Trophoblast cell (in vitro differentiated cells and primary cell): ENCODE data around the gene ARHGEF16.

Experiments
- DNase-seq, 2 donors: peaks; one replicate each; pipeline ENCODE4 v3.0.0-alpha.2; 2016
- H2AFZ ChIP-seq: 2 replicates; pipeline ENCODE4 v1.6.1; 2013; ENCODE audit warnings: low read length, moderate library complexity, mild to moderate bottlenecking; ENCODE audit not compliant: insufficient read depth, poor library complexity
- H2AK5ac ChIP-seq: 2 replicates; pipeline ENCODE4 v1.6.1; 2013; ENCODE audit warnings: mild to moderate bottlenecking, low read length
- H2BK120ac ChIP-seq: 2 replicates; pipeline ENCODE4 v1.6.1; 2013; ENCODE audit warnings: low read length, mild to moderate bottlenecking, moderate library complexity; ENCODE audit not compliant: insufficient read depth, poor library complexity
- H2BK12ac ChIP-seq: 2 replicates; pipeline ENCODE4 v1.6.1; 2013; ENCODE audit warnings: mild to moderate bottlenecking, low read length, moderate library complexity
- H2BK5ac ChIP-seq: 2 replicates; pipeline ENCODE4 v1.6.1; 2013; ENCODE audit warnings: low read length, low read depth, moderate library complexity, mild to moderate bottlenecking; ENCODE audit not compliant: poor library complexity
- H3K14ac ChIP-seq: 2 replicates; pipeline ENCODE4 v1.6.1; 2013; ENCODE audit warnings: mild to moderate bottlenecking, low read length
- H3K18ac ChIP-seq: 2 replicates; pipeline ENCODE4 v1.6.1; 2013; ENCODE audit warnings: mild to moderate bottlenecking, low read length
- H3K23ac ChIP-seq: 2 replicates; pipeline ENCODE4 v1.6.1; 2013; ENCODE audit warnings: low read length
- H3K27ac ChIP-seq: 2 replicates; pipeline ENCODE4 v1.5.1; 2013; ENCODE audit warnings: low read depth, mild to moderate bottlenecking, inconsistent platforms, low read length, moderate library complexity
- H3K27me3 ChIP-seq: 2 replicates; pipeline ENCODE4 v1.6.1; 2013; ENCODE audit warnings: inconsistent platforms, mild to moderate bottlenecking, low read length, moderate library complexity; ENCODE audit not compliant: insufficient read depth
- H3K36me3 ChIP-seq, 2 experiments: 1 replicate in 1 of 2; 2 replicates in 1 of 2; pipeline ENCODE4 v1.6.1; 2013; ENCODE audit warnings: low read length in 2 of 2, mild to moderate bottlenecking in 2 of 2, moderate library complexity in 1 of 2; ENCODE audit not compliant: insufficient read depth in 2 of 2, control insufficient read depth in 1 of 2
- H3K4ac ChIP-seq: 2 replicates; pipeline ENCODE4 v1.6.1; 2013; ENCODE audit warnings: low read depth, mild to moderate bottlenecking, low read length, moderate library complexity
- H3K4me1 ChIP-seq, 2 experiments: 1 replicate in 1 of 2; 2 replicates in 1 of 2; pipeline ENCODE4 v1.6.1; 2013; ENCODE audit warnings: low read length in 2 of 2, mild to moderate bottlenecking in 2 of 2, moderate library complexity in 1 of 2; ENCODE audit not compliant: insufficient read depth in 2 of 2, control insufficient read depth in 1 of 2
- H3K4me2 ChIP-seq: 2 replicates; pipeline ENCODE4 v1.6.1; 2013; ENCODE audit warnings: inconsistent platforms, mild to moderate bottlenecking, low read length, moderate library complexity
- H3K4me3 ChIP-seq: 2 replicates; pipeline ENCODE4 v1.5.1; 2013; ENCODE audit warnings: mild to moderate bottlenecking, low read depth, low read length, inconsistent platforms
- H3K79me1 ChIP-seq: one replicate; pipeline ENCODE4 v1.6.1; 2013; ENCODE audit warnings: low read length
- H3K79me2 ChIP-seq: 2 replicates; pipeline ENCODE4 v1.6.1; 2013; ENCODE audit warnings: low read length, mild to moderate bottlenecking; ENCODE audit not compliant: control insufficient read depth, insufficient read depth, poor library complexity
- H3K9ac ChIP-seq: 2 replicates; pipeline ENCODE4 v1.6.1; 2013; ENCODE audit warnings: mild to moderate bottlenecking, low read length
- H3K9me3 ChIP-seq: 2 replicates; pipeline ENCODE4 v1.6.1; 2013; ENCODE audit warnings: low read depth, mild to moderate bottlenecking, control low read depth, inconsistent platforms, low read length; ENCODE audit not compliant: insufficient read depth
- H4K12ac ChIP-seq: 2 replicates; pipeline ENCODE4 v1.6.1; 2013; ENCODE audit warnings: low read depth, mild to moderate bottlenecking, low read length, moderate library complexity
- H4K8ac ChIP-seq: 2 replicates; pipeline ENCODE4 v1.6.1; 2013; ENCODE audit warnings: low read depth, mild to moderate bottlenecking, low read length, moderate library complexity
- H4K91ac ChIP-seq: one replicate; pipeline ENCODE4 v1.6.1; 2013; ENCODE audit warnings: low read depth, mild to moderate bottlenecking, low read length, moderate library complexity
- WGBS: extraction: QIAGEN DNeasy Blood & Tissue Kit; methylation state at CpG from one replicate; pipeline ENCODE4 v1.1.7; 2013; ENCODE audit warnings: missing lambda C conversion rate; ENCODE audit not compliant: insufficient read length, insufficient coverage; ENCODE audit errors: extremely low coverage; 5-methylcytosine and 5-hydroxymethylcytosine counted together

ARHGEF16 gene

GRCh38 chr1:3433596-3434320, 20.7 kb upstream of the ARHGEF16 start:
- Histone ChIP-seq H3K9me3 (no peaks in the 10 kb centered on the region), H3K4ac (no peak overlapping the region), H2BK120ac (no peak overlapping the region), H2AK5ac (no peak overlapping the region), H2BK12ac (no peak overlapping the region), H3K4me3 (no peak overlapping the region), H3K18ac (no peak overlapping the region), H3K79me2 (no peaks in the 10 kb centered on the region), H3K27ac (no peak overlapping the region), H2AFZ (no peak overlapping the region), H2BK5ac (no peak overlapping the region), H3K79me1 (no peaks in the 10 kb centered on the region), H3K23ac (no peak overlapping the region), H3K14ac (no peak overlapping the region), H3K36me3 (no peaks in the 10 kb centered on the region), H3K27me3 (no peaks in the 10 kb centered on the region), H3K4me2 (no peak overlapping the region), H4K91ac (no peak overlapping the region), H3K4me1 (no peaks in the 10 kb centered on the region), H3K9ac (no peak overlapping the region), H4K8ac (no peak overlapping the region), H4K12ac (no peak overlapping the region)
- WGBS, result no CpG with 5 or more reads among the region's 31 CpGs
- no peak for DNase-seq

GRCh38 chr1:3434406-3435110, 19.9 kb upstream of the ARHGEF16 start:
- H3K27me3 ChIP-seq, result no peaks in the 10 kb centered on the region
- H2BK12ac ChIP-seq, result no peak overlapping the region
- no peak overlapping the region for H2BK5ac ChIP-seq
- H2AK5ac ChIP-seq, result no peak overlapping the region
- no peak overlapping the region for H3K14ac ChIP-seq
- WGBS, result no CpG with 5 or more reads among the region's 40 CpGs
- DNase-seq, result peak in 1 of 2 donors; percentile 8
- H3K79me1 ChIP-seq, result no peaks in the 10 kb centered on the region
- H3K23ac ChIP-seq, result no peak overlapping the region
- H3K18ac ChIP-seq, result no peak overlapping the region
- H3K79me2 ChIP-seq, result no peaks in the 10 kb centered on the region
- no peak overlapping the region for H2AFZ ChIP-seq
- no peak overlapping the region for H3K9ac ChIP-seq
- no peak overlapping the region for H2BK120ac ChIP-seq
- no peak overlapping the region for H4K12ac ChIP-seq
- no peak overlapping the region for H4K91ac ChIP-seq
- H3K4me2 ChIP-seq, result no peak overlapping the region
- no peaks in the 10 kb centered on the region for H3K9me3 ChIP-seq
- no peaks in the 10 kb centered on the region for H3K4me1 ChIP-seq
- H3K4ac ChIP-seq, result no peak overlapping the region
- H3K4me3 ChIP-seq, result no peak overlapping the region
- H3K36me3 ChIP-seq, result no peaks in the 10 kb centered on the region
- no peak overlapping the region for H3K27ac ChIP-seq
- H4K8ac ChIP-seq, result no peak overlapping the region

- no peak overlapping the region for H2BK5ac ChIP-seq
- no peak for DNase-seq
- no peaks in the 10 kb centered on the region for H3K79me1 ChIP-seq
- no peak overlapping the region for H3K4me3 ChIP-seq
- H4K12ac ChIP-seq, result no peak overlapping the region
- H4K91ac ChIP-seq, result no peak overlapping the region
- H2BK12ac ChIP-seq, result no peak overlapping the region
- H3K9ac ChIP-seq, result no peak overlapping the region
- WGBS, result no CpG with 5 or more reads among the region's 21 CpGs
- no peak overlapping the region for H3K23ac ChIP-seq
- no peaks in the 10 kb centered on the region for H3K4me1 ChIP-seq
- no peak overlapping the region for H4K8ac ChIP-seq
- H3K14ac ChIP-seq, result no peak overlapping the region
- H3K18ac ChIP-seq, result no peak overlapping the region
- H3K27me3 ChIP-seq, result no peaks in the 10 kb centered on the region
- no peaks in the 10 kb centered on the region for H3K36me3 ChIP-seq
- no peak overlapping the region for H3K4me2 ChIP-seq
- H3K27ac ChIP-seq, result no peak overlapping the region
- H2BK120ac ChIP-seq, result no peak overlapping the region
- no peak overlapping the region for H2AK5ac ChIP-seq
- H2AFZ ChIP-seq, result no peak overlapping the region
- H3K79me2 ChIP-seq, result no peaks in the 10 kb centered on the region
- no peak overlapping the region for H3K4ac ChIP-seq
- no peaks in the 10 kb centered on the region for H3K9me3 ChIP-seq
These were observed 18.8 kb upstream of the ARHGEF16 start for GRCh38 chr1:3435666-3436065.

GRCh38 chr1:3436451-3436850, 18.0 kb upstream of the ARHGEF16 start:
- Histone ChIP-seq H3K4me3 (no peak overlapping the region), H3K79me2 (no peaks in the 10 kb centered on the region), H3K4ac (no peak overlapping the region), H2AK5ac (no peak overlapping the region), H3K9me3 (no peaks in the 10 kb centered on the region), H3K4me2 (no peak overlapping the region), H3K27me3 (no peaks in the 10 kb centered on the region), H3K14ac (no peak overlapping the region), H3K4me1 (no peaks in the 10 kb centered on the region), H3K23ac (no peak overlapping the region), H2AFZ (no peak overlapping the region), H2BK5ac (no peak overlapping the region), H3K36me3 (no peaks in the 10 kb centered on the region), H3K79me1 (no peaks in the 10 kb centered on the region), H4K91ac (no peak overlapping the region), H3K18ac (no peak overlapping the region), H4K12ac (no peak overlapping the region), H4K8ac (no peak overlapping the region), H2BK120ac (no peak overlapping the region), H3K9ac (no peak overlapping the region), H2BK12ac (no peak overlapping the region), H3K27ac (no peak overlapping the region)
- WGBS, result no CpG with 5 or more reads among the region's 11 CpGs
- no peak for DNase-seq
